HG03280 (cell line): ENCODE results near the gene NMUR1.

Source experiments
- ATAC-seq: cut with Tn5 transposase; IDR thresholded peaks from one replicate; pipeline ENCODE4 v1.9.1; 2021; ENCODE audit warnings: mild to moderate bottlenecking, moderate library complexity; ENCODE audit not compliant: unreplicated experiment

NMUR1 gene

GRCh38 chr2:231554327-231554726 is 24.1 kb upstream of the NMUR1 start:
- ATAC-seq = no peak

GRCh38 chr2:231552752-231553151 is 22.5 kb upstream of the NMUR1 start:
- no peak for ATAC-seq

GRCh38 chr2:231549446-231550239 is 19.4 kb upstream of the NMUR1 start:
- no peak for ATAC-seq

- ATAC-seq = no peak
Observed at GRCh38 chr2:231548752-231549151, 18.5 kb upstream of the NMUR1 start.

GRCh38 chr2:231547315-231548110 is 17.3 kb upstream of the NMUR1 start:
- no peak for ATAC-seq

- no peak for ATAC-seq
Observed at GRCh38 chr2:231546014-231546715, 15.9 kb upstream of the NMUR1 start.

- peak; percentile 98 for ATAC-seq
Observed at GRCh38 chr2:231545105-231545902, 15.1 kb upstream of the NMUR1 start.

GRCh38 chr2:231542136-231542535 is 11.9 kb upstream of the NMUR1 start:
- ATAC-seq = no peak

- no peak for ATAC-seq
Observed at GRCh38 chr2:231541645-231542044, 11.4 kb upstream of the NMUR1 start.

GRCh38 chr2:231539991-231540390 is 9.7 kb upstream of the NMUR1 start:
- no peak for ATAC-seq

GRCh38 chr2:231535961-231536360 is 5.7 kb upstream of the NMUR1 start:
- no peak for ATAC-seq

GRCh38 chr2:231533777-231534125 is 3.5 kb upstream of the NMUR1 start:
- no peak for ATAC-seq

- no peak for ATAC-seq
Observed at GRCh38 chr2:231533086-231533776, 3.0 kb upstream of the NMUR1 start.

GRCh38 chr2:231532756-231533035 is 2.5 kb upstream of the NMUR1 start:
- ATAC-seq = no peak

- ATAC-seq = no peak
Observed at GRCh38 chr2:231531883-231532755, 1.9 kb upstream of the NMUR1 start.

GRCh38 chr2:231531466-231531865 is 1.2 kb upstream of the NMUR1 start:
- no peak for ATAC-seq

GRCh38 chr2:231528636-231529030 is 1.6 kb downstream of the NMUR1 start:
- no peak for ATAC-seq

GRCh38 chr2:231527955-231528635 is 2.1 kb downstream of the NMUR1 start:
- ATAC-seq = no peak

GRCh38 chr2:231527091-231527395 is 3.2 kb downstream of the NMUR1 start:
- ATAC-seq = no peak
